ENCODE results near the gene TBX2.
A peak's percentile ranks its signal among the peaks of the same experiment; 100 is the strongest.

The TBX2 gene

GRCh38 chr17:61402073-61402541 lies 2.5 kb downstream of the TBX2 start:
- DNase-seq (ENCODE audit: low read depth, low spot score), result no peak
- ChIA-PET CTCF (interaction anchor here (0.6 to 8.8 kb wide), 9 partner anchors 8 to 681 kb away, joined by 3 to 55 read pairs (median 3); no protein-coding TSS in a partner anchor), POLR2A (interaction anchor here (1.5 kb wide), 1 partner anchor 10 kb away, joined by 6 read pairs; no protein-coding TSS in a partner anchor)
- TF ChIP-seq CTCF (IDR thresholded peaks at IDR 0.05; ENCODE audit: insufficient read depth, low read length, missing control alignments), result no peak
- H3K4me3 ChIP-seq (ENCODE audit: low read depth, low read length), result peak overlapping the region; percentile 76

GRCh38 chr17:61402978-61403800 lies 3.5 kb downstream of the TBX2 start:
- H3K4me3 ChIP-seq (ENCODE audit: low read depth, low read length), result peak overlapping the region; percentile 40
- no peak for DNase-seq (ENCODE audit: low read depth, low spot score)
- CTCF ChIA-PET, result interaction anchor here (0.9 to 8.8 kb wide), 4 partner anchors 10 to 682 kb away, joined by 3 to 55 read pairs (median 5); no protein-coding TSS in a partner anchor
- POLR2A ChIA-PET, result no interaction called here
- no peak for TF ChIP-seq CTCF (IDR thresholded peaks at IDR 0.05; ENCODE audit: insufficient read depth, low read length, missing control alignments)

- ChIA-PET POLR2A (interaction anchor here (0.9 kb wide), 1 partner anchor 152 kb away, joined by 3 read pairs; no protein-coding TSS in a partner anchor), CTCF (interaction anchor here (0.7 to 8.8 kb wide), 5 partner anchors 9 to 683 kb away, joined by 3 to 55 read pairs (median 4); no protein-coding TSS in a partner anchor)
- no peak for TF ChIP-seq CTCF (IDR thresholded peaks at IDR 0.05; ENCODE audit: insufficient read depth, low read length, missing control alignments)
- H3K4me3 ChIP-seq (ENCODE audit: low read depth, low read length), result peak overlapping the region; percentile 40
- DNase-seq (ENCODE audit: low read depth, low spot score), result no peak
Measured at GRCh38 chr17:61403801-61404662, 4.4 kb downstream of the TBX2 start.

DNA sequence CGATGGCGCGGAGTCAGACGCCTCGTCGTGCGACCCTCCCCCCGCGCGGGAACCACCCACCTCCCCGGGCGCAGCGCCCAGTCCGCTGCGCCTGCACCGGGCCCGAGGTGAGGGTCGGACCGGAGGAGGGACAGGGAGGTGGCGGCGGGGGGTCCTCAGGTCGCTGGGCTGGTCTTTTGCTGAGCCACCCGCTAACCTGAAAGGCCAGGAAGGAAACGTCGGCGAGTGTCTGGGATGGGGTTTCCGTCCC lies 4.9 kb downstream of the TBX2 start:
- ChIA-PET CTCF (interaction anchor here (0.7 to 8.8 kb wide), 4 partner anchors 9 to 684 kb away, joined by 3 to 55 read pairs (median 4); no protein-coding TSS in a partner anchor), POLR2A (interaction anchor here (0.9 kb wide), 1 partner anchor 152 kb away, joined by 3 read pairs; no protein-coding TSS in a partner anchor)
- no peak for TF ChIP-seq CTCF (IDR thresholded peaks at IDR 0.05; ENCODE audit: insufficient read depth, low read length, missing control alignments)
- H3K4me3 ChIP-seq (ENCODE audit: low read depth, low read length), result no peak overlapping the region
- DNase-seq (ENCODE audit: low read depth, low spot score), result no peak

DNA sequence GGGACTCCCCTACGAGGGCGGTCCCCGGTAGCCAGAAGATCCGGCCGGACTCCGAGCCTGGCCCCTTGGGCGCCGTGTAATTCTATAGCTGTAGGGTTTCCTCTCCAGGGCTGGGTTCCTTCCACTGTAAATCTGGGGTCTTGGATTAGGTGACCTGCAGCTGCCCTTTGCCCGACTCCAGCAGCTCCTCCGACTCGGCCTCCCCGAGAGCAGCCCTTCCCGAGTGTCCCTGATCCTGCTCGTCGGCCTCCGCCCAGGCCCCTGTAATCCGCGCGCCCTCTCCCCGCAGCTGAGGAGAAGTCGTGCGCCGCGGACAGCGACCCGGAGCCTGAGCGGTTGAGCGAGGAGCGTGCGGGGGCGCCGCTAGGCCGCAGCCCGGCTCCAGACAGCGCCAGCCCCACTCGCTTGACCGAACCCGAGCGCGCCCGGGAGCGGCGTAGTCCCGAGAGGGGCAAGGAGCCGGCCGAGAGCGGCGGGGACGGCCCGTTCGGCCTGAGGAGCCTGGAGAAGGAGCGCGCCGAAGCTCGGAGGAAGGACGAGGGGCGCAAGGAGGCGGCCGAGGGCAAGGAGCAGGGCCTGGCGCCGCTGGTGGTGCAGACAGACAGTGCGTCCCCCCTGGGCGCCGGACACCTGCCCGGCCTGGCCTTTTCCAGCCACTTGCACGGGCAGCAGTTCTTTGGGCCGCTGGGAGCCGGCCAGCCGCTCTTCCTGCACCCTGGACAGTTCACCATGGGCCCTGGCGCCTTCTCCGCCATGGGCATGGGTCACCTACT lies 5.5 kb downstream of the TBX2 start:
- ChIA-PET CTCF (interaction anchor here (0.7 to 8.8 kb wide), 4 partner anchors 8 to 684 kb away, joined by 3 to 55 read pairs (median 4); no protein-coding TSS in a partner anchor), POLR2A (interaction anchor here (0.9 kb wide), 1 partner anchor 153 kb away, joined by 3 read pairs; no protein-coding TSS in a partner anchor)
- DNase-seq (ENCODE audit: low read depth, low spot score), result no peak
- H3K4me3 ChIP-seq (ENCODE audit: low read depth, low read length), result no peak overlapping the region
- no peak for TF ChIP-seq CTCF (IDR thresholded peaks at IDR 0.05; ENCODE audit: insufficient read depth, low read length, missing control alignments)
